HepG2 (cell line): Measurements from ENCODE around the gene DLL3. TPM values are rescaled to one million over a fixed set of nuclear protein-coding genes. Genes with fewer than 3 reads are reported as not detected.
A peak's percentile ranks its signal among the peaks of the same experiment; 100 is the strongest.

Experiments used
- CEBPB ChIP-seq: IDR thresholded peaks from 2 replicates; pipeline ENCODE4 v1.6.1; 2011; ENCODE audit warnings: low read depth, low read length, improper control_type of control experiment, borderline replicate concordance
- GTF3A ChIP-seq: sonication (generic); formaldehyde crosslinking; conservative IDR thresholded peaks from 2 replicates; pipeline ENCODE4 v1.4.0; 2020; ENCODE audit warnings: mild to moderate bottlenecking, missing genetic modification reagents
- HES4 ChIP-seq: sonication (generic); formaldehyde crosslinking; IDR thresholded peaks from 2 replicates; pipeline ENCODE4 v1.9.0; 2021; ENCODE audit warnings: mild to moderate bottlenecking, missing genetic modification reagents, borderline replicate concordance
- LRRFIP1 ChIP-seq: sonication (generic); formaldehyde crosslinking; conservative IDR thresholded peaks from 2 replicates; pipeline ENCODE4 v1.4.0; 2020; ENCODE audit warnings: missing genetic modification reagents
- NCOA1 ChIP-seq: sonication (generic); formaldehyde crosslinking; IDR thresholded peaks from 2 replicates; pipeline ENCODE4 v1.9.0; 2021; ENCODE audit warnings: missing genetic modification reagents
- NFE2L1 ChIP-seq: sonication (generic); formaldehyde crosslinking; IDR thresholded peaks from 2 replicates; pipeline ENCODE4 v1.4.0; 2020; ENCODE audit warnings: missing genetic modification reagents, mild to moderate bottlenecking, borderline replicate concordance
- ZFP36L1 ChIP-seq: sonication (generic); formaldehyde crosslinking; IDR thresholded peaks from 2 replicates; pipeline ENCODE4 v1.8.0; 2022; ENCODE audit warnings: mild to moderate bottlenecking, missing genetic modification reagents, moderate library complexity
- ZMAT3 ChIP-seq: sonication (generic); formaldehyde crosslinking; conservative IDR thresholded peaks from 2 replicates; pipeline ENCODE4 v1.7.0; 2021; ENCODE audit warnings: missing genetic modification reagents
- ZNF343 ChIP-seq: sonication (generic); formaldehyde crosslinking; IDR thresholded peaks from 2 replicates; pipeline ENCODE4 v1.4.0; 2020; ENCODE audit warnings: mild to moderate bottlenecking, missing genetic modification reagents
- ZNF790 ChIP-seq: sonication (generic); formaldehyde crosslinking; IDR thresholded peaks from 2 replicates; pipeline ENCODE4 v1.8.0; 2022; ENCODE audit warnings: missing genetic modification reagents, mild to moderate bottlenecking, borderline replicate concordance
- ZNF800 ChIP-seq: sonication (generic); formaldehyde crosslinking; IDR thresholded peaks from 2 replicates; pipeline ENCODE4 v1.4.0; 2020; ENCODE audit warnings: missing genetic modification reagents
- polyA plus RNA-seq, 8 experiments: library from polyadenylated mRNA; depleted of rRNA in 3 of 8; stranded (reverse) in 7 of 8; unstranded in 1 of 8; fragments of >200 nt; fragmentation: Illumina TruSeq in 4 of 8; extraction: Trizol in 4 of 8; gene quantifications; 2 replicates each; pipeline versions ENCODE4 v1.2.1 to v1.2.3, GENCODE V29; 2011 to 2016; ENCODE audit warnings: low read depth in 4 of 8, missing spikeins in 1 of 8, mixed read lengths in 1 of 8; ENCODE audit not compliant: insufficient read depth in 1 of 8
- total RNA-seq, 5 experiments: library from RNA; depleted of rRNA; stranded (reverse); fragments of >200 nt; fragmentation: Illumina TruSeq; extraction: Trizol; gene quantifications; 2 replicates each; pipeline ENCODE4 v1.2.3, GENCODE V29; 2016; ENCODE audit warnings: low read depth in 1 of 5
- TF ChIP-seq, protein P1 (sequence below): sonication (generic); formaldehyde crosslinking; IDR thresholded peaks from 2 replicates; pipeline ENCODE4 v1.4.0; 2020; ENCODE audit warnings: missing genetic modification reagents
- TF ChIP-seq, protein P2 (sequence below): sonication (generic); formaldehyde crosslinking; IDR thresholded peaks from 2 replicates; pipeline ENCODE4 v1.4.0; 2020; ENCODE audit warnings: mild to moderate bottlenecking, missing genetic modification reagents
- TF ChIP-seq, protein P3 (sequence below): sonication (generic); formaldehyde crosslinking; IDR thresholded peaks from 2 replicates; pipeline ENCODE4 v1.4.0; 2020; ENCODE audit warnings: missing genetic modification reagents, borderline replicate concordance
- TF ChIP-seq, protein P4 (sequence below): sonication (generic); formaldehyde crosslinking; conservative IDR thresholded peaks from 2 replicates; pipeline ENCODE4 v1.8.0; 2022; ENCODE audit warnings: missing genetic modification reagents
- TF ChIP-seq, protein P5 (sequence below): IDR thresholded peaks from 2 replicates; pipeline ENCODE4 v1.6.1; 2016

The DLL3 gene
- total and polyA plus RNA-seq, 2 of the 13 experiments (the other 11 are each of a cell fraction or from before 2014, with no cell fraction given) = 0.35 to 0.55 TPM

DNA sequence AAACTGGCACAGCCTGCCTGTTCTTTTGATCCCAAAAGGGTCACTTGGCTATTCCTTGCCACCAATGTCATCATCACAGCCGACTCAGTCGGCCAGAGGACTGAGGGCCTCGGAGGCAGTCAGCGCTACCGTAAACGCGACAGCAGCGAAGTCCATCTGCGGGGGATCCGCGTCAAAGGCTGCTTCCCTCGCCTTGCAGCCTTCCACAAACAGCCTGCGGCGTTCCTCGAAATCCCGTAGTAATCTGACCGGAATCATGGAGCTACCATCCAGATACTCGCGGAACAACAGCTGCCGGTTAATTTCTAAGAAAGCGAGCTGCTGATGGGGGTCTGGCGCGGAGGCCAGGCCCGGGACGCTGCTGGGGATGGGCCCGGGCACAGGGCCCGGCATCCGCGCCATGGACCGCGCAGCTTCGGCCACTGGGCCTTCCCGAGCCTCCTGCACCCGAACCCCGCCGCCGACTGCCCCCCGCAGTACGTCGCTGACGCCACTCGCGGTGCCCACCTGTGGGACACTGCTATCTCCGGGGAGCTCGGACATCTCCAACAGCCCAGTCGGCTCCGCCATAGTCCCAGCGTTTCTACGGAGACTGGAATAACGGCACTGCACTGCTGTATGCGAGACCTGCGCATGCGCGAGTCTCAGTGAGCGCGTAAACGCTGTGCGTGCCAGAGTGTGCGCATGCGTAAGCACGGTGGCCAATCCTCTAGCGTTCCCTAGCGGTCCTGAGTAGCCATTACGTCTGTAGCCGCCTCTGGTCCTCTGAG is 33.7 kb downstream of the DLL3 start, which contains the start of gene EID2B (continued):
- TF ChIP-seq ZNF800 (CRISPR knock-in tag) (no peak), HES4 (no peak; the same call in 1 of the 2 replicates), LRRFIP1 (CRISPR knock-in tag) (no peak), NCOA1 (CRISPR knock-in tag) (0 out of 2 replicates have a peak, but pooled peaks have one; percentile 59), CEBPB (no peak), ZMAT3 (CRISPR knock-in tag) (0 out of 2 replicates have a peak, but pooled peaks have one; percentile 43), ZFP36L1 (no peak), NFE2L1 (CRISPR knock-in tag) (no peak), GTF3A (CRISPR knock-in tag) (peak; percentile 82; the same call in 1 of the 2 replicates), ZNF343 (CRISPR knock-in tag) (peak; percentile 74; the same call in 1 of the 2 replicates), ZNF790 (CRISPR knock-in tag) (no peak)
- TF ChIP-seq, protein P1, sequence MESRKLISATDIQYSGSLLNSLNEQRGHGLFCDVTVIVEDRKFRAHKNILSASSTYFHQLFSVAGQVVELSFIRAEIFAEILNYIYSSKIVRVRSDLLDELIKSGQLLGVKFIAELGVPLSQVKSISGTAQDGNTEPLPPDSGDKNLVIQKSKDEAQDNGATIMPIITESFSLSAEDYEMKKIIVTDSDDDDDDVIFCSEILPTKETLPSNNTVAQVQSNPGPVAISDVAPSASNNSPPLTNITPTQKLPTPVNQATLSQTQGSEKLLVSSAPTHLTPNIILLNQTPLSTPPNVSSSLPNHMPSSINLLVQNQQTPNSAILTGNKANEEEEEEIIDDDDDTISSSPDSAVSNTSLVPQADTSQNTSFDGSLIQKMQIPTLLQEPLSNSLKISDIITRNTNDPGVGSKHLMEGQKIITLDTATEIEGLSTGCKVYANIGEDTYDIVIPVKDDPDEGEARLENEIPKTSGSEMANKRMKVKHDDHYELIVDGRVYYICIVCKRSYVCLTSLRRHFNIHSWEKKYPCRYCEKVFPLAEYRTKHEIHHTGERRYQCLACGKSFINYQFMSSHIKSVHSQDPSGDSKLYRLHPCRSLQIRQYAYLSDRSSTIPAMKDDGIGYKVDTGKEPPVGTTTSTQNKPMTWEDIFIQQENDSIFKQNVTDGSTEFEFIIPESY (CRISPR knock-in tag) = peak; percentile 9; the same call in 1 of the 2 replicates
- TF ChIP-seq, protein P2, sequence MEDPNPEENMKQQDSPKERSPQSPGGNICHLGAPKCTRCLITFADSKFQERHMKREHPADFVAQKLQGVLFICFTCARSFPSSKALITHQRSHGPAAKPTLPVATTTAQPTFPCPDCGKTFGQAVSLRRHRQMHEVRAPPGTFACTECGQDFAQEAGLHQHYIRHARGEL = no peak
- TF ChIP-seq, protein P3, sequence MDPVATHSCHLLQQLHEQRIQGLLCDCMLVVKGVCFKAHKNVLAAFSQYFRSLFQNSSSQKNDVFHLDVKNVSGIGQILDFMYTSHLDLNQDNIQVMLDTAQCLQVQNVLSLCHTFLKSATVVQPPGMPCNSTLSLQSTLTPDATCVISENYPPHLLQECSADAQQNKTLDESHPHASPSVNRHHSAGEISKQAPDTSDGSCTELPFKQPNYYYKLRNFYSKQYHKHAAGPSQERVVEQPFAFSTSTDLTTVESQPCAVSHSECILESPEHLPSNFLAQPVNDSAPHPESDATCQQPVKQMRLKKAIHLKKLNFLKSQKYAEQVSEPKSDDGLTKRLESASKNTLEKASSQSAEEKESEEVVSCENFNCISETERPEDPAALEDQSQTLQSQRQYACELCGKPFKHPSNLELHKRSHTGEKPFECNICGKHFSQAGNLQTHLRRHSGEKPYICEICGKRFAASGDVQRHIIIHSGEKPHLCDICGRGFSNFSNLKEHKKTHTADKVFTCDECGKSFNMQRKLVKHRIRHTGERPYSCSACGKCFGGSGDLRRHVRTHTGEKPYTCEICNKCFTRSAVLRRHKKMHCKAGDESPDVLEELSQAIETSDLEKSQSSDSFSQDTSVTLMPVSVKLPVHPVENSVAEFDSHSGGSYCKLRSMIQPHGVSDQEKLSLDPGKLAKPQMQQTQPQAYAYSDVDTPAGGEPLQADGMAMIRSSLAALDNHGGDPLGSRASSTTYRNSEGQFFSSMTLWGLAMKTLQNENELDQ (CRISPR knock-in tag) = no peak
- TF ChIP-seq, protein P4, sequence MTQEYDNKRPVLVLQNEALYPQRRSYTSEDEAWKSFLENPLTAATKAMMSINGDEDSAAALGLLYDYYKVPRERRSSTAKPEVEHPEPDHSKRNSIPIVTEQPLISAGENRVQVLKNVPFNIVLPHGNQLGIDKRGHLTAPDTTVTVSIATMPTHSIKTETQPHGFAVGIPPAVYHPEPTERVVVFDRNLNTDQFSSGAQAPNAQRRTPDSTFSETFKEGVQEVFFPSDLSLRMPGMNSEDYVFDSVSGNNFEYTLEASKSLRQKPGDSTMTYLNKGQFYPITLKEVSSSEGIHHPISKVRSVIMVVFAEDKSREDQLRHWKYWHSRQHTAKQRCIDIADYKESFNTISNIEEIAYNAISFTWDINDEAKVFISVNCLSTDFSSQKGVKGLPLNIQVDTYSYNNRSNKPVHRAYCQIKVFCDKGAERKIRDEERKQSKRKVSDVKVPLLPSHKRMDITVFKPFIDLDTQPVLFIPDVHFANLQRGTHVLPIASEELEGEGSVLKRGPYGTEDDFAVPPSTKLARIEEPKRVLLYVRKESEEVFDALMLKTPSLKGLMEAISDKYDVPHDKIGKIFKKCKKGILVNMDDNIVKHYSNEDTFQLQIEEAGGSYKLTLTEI (CRISPR knock-in tag) = no peak
- TF ChIP-seq, protein P5, sequence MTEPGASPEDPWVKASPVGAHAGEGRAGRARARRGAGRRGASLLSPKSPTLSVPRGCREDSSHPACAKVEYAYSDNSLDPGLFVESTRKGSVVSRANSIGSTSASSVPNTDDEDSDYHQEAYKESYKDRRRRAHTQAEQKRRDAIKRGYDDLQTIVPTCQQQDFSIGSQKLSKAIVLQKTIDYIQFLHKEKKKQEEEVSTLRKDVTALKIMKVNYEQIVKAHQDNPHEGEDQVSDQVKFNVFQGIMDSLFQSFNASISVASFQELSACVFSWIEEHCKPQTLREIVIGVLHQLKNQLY (CRISPR knock-in tag) = no peak
